GM21390 (cell line): Measurements from ENCODE around the gene SLX4.

Experiments used
- ATAC-seq: cut with Tn5 transposase; IDR thresholded peaks from one replicate; pipeline ENCODE4 v1.9.1; 2021; ENCODE audit not compliant: unreplicated experiment

SLX4 gene

DNA sequence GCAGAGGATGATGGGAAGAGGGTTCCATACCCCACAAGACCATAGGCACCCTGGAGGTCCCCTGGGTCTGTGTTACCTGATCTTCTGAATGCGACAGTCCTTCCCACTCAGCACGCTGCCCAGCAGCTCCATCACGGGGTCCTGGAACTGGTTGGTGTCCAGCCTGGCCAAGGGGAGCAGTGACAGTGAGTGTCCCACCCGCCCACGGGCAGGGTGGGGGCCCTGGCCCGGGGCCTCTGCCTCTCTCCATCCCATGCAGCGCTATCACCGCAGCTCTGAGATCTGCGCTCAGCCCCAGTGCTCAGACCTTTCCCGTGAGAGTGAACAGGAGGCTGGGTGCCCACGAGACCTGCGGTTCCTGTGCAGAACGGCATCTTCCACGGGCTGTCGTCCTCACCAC lies 49.8 kb downstream of the SLX4 start:
- no peak for ATAC-seq

DNA sequence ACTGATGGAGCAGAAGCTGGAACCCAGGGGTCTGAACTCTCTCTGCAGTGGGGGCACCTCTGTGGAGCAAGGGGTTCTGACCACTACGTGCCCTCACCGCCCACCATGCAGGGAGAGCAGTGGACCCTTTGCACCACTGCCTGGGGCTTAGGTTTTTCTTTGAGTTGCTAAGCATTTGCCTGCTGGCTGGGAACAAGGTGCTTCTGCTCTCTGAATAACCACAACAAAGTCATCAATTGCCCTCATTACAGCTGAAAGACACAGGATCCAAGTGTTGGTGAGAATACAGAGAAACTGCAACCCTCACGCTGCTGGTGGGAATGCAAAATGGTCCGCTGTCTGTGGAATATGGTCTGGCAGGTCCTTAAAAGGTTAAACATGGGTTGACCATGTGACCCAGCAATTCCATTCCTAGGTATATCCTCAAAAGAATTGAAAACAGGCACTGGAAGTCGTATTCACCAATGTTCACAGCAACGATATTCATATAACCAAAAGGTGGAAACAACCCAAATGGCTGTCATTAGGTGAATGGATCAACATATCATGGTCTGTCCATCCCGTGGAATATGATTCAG lies 57.0 kb downstream of the SLX4 start:
- ATAC-seq = no peak

DNA sequence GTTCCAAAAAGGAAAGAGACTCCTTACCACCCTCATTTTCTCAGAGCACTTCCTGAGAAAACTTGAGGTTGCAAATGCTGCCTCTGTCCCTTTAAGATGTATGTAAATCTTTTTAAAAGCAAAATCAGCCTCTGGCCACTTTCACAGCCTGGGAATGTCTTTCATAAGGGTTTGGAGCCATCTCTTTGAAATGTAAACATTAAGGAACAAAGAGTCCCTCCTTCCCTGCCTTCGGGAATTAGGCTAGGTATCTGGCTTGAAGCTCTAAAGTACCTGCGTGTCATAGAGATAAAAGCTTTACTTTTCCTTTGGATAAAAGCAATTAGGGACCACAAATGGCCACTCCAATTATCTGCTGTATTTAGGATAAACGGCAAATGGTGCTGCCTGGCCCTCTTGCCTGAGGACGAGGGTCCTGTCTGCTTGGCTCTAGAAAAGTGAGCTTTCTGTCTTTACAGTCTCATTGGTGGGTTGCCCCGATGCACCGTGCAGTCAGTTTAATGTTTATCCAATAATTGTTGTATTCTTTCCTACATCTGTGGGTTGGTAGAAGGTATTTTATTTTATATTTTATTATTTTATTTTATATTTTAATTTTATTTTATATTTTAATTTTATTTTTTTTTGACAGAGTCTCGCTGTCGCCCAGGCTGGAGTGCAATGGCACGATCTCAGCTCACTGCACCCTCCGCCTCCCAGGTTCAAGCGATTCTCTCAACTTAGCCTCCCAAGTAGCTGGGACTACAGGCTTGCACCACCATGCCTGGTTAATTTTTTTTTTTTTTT lies 58.1 kb downstream of the SLX4 start:
- no peak for ATAC-seq

DNA sequence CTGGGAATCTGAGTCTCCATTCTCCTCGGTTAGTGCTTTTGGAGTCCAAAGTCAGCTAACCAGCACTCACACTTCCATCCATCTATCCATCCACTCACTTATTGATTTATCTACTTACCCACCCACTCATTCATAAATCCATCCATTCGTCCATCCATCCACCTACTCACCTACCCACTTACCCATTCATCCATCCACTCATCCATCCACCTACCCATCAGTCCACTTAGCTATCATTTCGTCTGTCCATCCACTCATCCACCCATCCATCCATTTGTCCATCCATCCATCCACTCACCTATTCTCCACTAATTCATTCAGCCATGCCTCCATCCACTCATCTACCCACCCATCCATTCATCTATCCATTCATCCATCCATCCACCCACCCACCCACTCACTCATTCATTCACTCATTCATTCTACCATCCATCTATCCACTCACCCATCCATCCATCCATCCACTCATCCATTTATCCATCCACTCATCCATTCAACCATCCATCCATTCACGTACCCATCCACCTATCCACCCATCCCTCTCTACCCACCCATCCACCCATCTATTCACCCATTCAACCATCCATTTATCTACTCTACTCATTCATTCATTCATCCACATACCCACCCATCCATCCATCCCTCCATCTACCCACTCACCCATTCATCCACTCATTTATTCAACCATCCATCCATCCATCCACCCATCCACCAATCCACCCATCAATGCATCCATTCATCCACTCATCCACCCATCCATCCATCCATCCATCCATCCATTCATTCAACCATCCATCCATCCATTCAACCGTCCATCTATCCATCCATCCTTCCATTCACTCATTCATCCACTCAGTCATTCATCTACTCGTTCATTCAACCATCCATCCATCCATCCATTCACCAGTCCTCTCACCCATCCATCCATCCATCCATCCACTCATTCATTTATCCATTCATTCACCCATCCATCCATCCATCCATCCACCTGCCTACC lies 60.3 kb downstream of the SLX4 start:
- ATAC-seq = no peak

DNA sequence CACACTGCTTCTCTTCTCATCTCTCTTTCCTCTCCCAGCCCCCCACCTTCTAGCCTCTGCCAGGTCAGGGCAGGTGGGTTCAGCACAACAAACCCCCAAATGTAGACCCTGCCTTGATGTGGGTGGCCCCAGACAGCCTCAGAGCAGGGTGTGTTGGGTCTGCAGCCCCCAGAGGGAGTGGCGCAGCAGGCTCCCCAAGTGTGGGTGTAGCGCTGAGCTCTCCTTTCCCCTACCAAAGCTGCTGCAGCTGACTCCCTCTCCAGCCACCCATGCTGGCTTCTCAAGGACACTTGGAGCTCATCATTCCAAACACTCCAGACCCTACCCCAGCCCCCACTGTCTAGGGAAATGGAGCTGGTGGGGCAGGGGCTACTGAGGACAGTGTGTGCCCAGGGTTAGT lies 61.5 kb downstream of the SLX4 start:
- ATAC-seq = no peak

DNA sequence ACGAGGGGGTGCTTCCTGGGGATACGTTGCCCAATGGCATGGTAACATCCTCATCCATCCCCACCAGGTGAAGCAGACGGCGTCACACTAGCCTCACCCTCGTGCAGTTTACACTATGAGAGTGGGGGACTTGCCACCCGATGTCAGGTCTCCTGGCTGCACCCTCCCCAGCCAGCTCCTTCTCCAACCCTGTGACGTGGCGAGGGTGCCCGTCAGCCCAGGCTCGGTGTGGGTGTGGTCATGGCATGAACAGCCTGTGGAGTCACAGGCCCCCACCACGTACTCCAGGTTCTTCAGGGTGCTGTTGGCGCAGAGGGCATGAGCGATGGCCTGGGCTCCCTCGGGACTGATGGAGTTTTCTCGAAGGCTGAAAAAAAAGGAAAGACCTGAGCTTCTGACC lies 62.5 kb downstream of the SLX4 start:
- ATAC-seq = no peak

DNA sequence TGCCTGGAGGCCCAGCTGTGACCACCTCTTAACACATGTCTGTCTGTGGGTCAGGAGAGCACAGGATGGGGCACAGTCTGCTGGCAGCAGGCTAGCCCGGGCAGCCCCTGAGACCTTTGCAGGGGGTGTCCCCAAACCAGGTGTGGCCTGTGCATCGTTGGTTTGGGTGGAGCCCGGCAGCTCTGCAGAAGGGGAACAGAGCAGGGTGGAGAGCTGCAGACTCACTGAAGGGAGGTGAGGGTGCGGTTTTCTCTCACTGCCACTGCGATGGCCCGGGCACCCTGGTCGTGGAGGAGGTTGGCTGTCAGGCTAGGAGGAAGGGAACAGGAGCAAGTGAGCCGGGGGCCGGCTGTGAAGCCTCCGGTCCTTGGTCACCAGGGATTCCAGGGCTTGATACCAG lies 63.0 kb downstream of the SLX4 start:
- ATAC-seq = no peak

DNA sequence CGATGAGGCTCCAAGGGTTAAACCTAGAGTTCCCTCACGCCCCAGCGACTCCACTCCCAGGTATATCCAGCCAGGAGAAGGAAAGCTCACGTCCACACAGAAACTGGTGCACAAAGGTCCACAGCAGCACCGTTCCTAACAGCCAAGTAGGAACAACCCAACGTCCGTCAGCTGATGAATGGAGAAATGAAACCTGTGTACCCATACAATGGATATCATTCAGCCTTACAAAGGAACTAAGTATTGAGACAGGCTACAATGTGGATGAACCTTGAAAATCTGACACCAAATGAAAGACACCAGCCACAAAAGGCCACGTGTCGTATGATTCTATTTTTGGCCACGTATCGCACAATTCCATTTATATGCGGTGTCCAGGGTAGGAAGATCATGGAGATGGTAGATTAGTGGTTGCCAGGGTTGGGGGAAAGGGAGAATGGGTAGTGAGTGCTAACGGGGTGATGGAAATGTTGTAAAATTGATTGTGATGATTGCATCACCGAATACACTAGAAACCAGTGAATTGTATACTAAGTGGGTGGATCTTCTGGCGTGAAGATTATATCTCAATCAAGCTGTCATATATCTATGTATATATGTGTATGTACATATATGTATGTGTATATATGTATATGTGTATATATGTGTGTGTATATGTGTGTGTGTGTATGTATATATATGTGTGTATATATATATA lies 64.3 kb downstream of the SLX4 start:
- ATAC-seq = no peak

DNA sequence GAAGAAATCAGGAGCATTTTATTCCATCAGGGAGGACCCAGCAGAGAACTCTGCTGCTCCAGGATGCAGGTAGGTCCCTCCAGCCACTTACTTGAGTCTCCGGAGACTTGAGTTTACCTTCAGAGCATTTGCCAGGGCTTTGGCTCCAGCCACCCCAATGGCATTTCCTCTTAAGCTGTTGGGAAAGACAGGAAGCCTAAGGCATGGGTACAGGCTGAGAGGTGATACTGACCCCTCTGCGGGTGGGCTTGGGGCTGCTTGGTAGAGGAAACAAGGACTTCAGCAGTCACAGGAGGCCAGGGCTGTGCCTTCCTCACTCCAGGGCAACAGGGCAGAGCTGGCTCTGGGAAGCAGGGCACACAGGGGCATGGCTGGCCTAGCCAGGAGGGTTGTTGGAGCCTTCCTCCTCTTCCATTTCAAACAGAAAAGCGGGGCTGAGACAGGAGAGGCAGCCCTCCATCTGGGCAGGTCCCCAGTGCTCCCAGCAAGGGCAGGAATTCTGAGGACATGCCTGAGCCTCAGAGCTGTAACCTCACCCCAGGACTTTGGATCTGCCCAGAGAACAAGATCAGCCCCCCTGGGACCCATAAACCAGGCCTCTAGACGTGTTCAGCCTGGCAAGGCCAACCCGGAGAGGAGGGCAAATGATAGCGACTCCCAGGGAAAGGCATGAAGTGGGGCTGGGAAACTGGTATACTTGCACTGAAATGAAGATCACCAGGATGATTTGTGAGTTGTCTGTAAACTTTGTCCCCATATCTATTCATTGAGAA lies 68.6 kb downstream of the SLX4 start:
- ATAC-seq = no peak

DNA sequence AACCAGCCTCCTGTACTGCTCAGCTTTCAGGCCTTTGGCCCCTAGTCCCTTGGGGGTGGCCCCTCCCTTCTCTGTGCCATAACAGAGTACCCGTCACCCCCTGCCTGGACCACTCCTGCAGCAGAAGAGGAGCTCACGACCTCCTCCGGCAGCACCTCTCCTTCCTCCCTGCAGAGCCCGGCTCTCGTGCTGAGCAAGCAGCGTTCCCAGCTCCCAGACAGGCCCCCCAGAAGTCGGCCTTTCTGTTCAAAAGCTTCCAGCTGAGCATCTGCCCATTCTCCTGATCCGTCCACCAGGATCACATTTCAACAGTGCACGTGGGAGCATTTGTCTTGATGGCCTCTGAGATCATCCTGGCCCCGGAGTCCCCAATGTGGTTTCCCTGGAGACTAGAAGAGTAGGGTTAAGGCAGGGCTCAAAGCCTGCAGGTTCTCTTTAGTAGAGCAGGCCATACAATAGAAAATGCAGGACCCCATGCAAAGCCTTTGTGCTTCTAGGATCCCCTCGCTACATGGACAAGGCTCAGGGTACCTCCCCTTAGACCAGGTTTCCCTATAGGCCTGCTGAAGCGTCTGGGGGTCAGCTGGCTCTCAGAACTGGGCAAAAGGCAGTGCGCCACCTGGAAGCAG lies 69.8 kb downstream of the SLX4 start:
- no peak for ATAC-seq

DNA sequence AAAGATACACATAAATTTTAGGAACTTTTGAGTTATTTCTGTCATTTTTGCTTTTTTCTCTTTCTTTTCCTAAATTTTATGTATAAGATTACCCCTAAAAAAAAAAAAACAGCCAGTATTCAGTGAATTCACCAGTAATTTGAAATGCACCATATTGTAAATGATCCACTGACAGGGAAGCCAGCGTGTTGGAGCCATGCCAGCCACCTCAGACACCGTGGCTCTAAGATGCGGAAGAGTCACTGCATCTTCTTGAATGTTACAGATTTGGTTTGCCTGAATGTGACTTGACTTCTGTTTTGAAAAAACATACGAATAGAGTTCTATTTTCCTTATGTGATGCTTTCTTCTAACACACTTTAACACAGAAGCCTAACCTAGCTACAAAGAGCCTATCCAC lies 73.2 kb downstream of the SLX4 start:
- ATAC-seq = no peak

DNA sequence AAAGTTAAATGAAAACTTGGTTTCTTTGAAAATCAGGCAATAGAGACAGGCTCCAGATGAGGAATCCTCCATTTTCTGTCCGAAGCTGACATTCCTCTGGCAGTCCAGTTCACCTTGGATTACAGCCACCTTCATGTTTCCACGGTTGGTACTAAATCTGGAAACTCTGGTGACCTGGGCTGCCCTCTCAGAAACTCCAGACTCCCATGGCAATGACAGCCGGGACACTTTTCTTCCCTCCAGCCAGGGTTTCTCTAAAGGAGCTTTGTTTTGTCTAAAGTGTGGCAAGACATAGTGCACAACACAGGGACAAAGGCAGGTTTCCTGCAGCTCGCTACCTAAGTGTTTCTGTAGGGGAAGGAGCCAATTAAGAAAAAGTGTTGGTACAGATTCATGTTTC lies 74.6 kb downstream of the SLX4 start:
- no peak for ATAC-seq

DNA sequence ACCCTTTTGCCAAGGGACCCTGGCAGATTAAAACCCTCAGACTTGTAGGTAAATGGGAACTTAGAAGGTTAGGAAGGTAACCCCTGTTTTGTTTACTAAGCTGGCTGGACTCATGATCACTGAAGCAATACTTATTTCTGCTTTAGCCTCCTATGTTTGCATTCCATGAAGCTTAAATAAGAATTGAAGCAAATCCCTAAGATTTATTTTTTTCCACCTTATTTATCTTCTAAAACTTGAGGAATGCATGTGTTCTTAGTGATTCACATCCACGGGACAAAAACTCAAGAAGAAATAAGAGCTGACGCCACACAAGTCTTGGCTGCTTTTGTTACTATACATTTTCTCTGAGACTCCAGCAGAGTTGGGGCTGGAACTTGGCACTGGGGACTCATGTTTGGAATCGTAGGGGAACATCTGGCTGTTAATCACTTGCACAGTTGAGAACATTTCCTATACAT lies 75.1 kb downstream of the SLX4 start:
- no peak for ATAC-seq

DNA sequence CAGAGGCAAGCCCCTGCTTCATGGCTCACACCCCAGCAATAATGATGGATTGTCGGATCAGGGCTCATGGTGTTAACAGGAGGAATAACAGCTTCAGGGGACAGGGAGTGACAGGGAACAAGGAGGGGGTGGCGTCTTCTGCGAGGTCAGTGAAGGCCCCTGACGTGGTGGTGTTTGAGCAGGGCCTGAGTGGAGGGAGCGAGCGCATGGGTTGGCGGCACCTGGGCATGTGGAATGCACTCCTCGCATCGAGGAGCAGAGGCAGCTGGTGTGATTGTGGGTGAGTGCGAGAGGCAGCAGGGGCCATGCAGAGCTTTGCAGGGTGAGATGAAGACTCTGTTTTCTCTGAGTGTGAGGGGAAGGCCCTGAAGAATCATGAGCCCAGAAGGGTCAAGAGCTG lies 77.3 kb downstream of the SLX4 start:
- ATAC-seq = no peak

DNA sequence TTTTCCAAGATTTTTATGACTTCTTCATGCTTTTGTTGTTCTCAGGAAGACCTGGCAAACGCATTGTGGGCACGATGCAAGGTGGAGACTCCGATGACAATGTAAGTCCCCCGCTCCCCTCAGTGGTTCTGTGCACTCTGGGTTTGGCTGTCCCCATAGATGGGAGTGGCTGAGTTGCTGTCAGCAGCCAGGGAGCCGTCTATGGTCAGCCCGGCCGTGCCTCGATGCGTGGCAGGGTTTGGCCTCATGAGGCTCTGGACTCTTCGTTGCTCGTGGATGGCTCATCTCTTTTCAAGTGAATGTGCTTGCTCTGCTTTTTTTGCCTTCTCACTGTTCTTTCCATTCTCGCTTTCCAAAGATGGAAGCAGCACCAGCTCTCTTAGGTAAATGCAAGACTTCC lies 78.7 kb downstream of the SLX4 start:
- no peak for ATAC-seq
